BLaER1 (cell line): Measurements from ENCODE around the gene HOXA5.

ENCODE experiments used
- H3K27ac ChIP-seq: shearing (Covaris generic); formaldehyde crosslinking; 2 replicates; pipeline ENCODE4 v1.8.1; 2022
- H3K27me3 ChIP-seq: shearing (Covaris generic); formaldehyde crosslinking; 2 replicates; pipeline ENCODE4 v1.8.1; 2022
- H3K36me3 ChIP-seq: shearing (Covaris generic); formaldehyde crosslinking; 2 replicates; pipeline ENCODE4 v1.8.1; 2022
- H3K4me1 ChIP-seq: shearing (Covaris generic); formaldehyde crosslinking; 2 replicates; pipeline ENCODE4 v1.8.1; 2022
- H3K4me2 ChIP-seq: shearing (Covaris generic); formaldehyde crosslinking; 2 replicates; pipeline ENCODE4 v1.8.1; 2022
- H3K4me3 ChIP-seq: shearing (Covaris generic); formaldehyde crosslinking; 2 replicates; pipeline ENCODE4 v1.8.1; 2022
- H3K9ac ChIP-seq: shearing (Covaris generic); formaldehyde crosslinking; 2 replicates; pipeline ENCODE4 v1.8.1; 2022
- H3K9me3 ChIP-seq: shearing (Covaris generic); formaldehyde crosslinking; 2 replicates; pipeline ENCODE4 v1.8.1; 2022
- H4K20me1 ChIP-seq: shearing (Covaris generic); formaldehyde crosslinking; 2 replicates; pipeline ENCODE4 v1.8.1; 2022
- Cebpa-rat ChIP-seq: shearing (Covaris generic); IDR thresholded peaks from 2 replicates; pipeline ENCODE4 v1.8.1; 2022

HOXA5 gene

GRCh38 chr7:27159266-27160144, 16.0 kb upstream of the HOXA5 start:
- TF ChIP-seq Cebpa-rat: no peak
- Histone ChIP-seq H3K27ac (no peak overlapping the region), H3K4me1 (peaks cover 9% of the 10 kb centered on the region), H3K9ac (no peak overlapping the region), H3K36me3 (no peaks in the 10 kb centered on the region), H3K9me3 (peaks cover 41% of the 10 kb centered on the region), H3K27me3 (peaks cover 100% of the 10 kb centered on the region), H3K4me2 (peak overlapping the region; percentile 95; the same call in 1 of the 2 replicates), H3K4me3 (no peak overlapping the region), H4K20me1 (peaks cover 88% of the 10 kb centered on the region)

GRCh38 chr7:27158436-27159265, 15.2 kb upstream of the HOXA5 start:
- H4K20me1 ChIP-seq: peaks cover 88% of the 10 kb centered on the region
- no peaks in the 10 kb centered on the region for H3K36me3 ChIP-seq
- no peak overlapping the region for H3K27ac ChIP-seq
- H3K27me3 ChIP-seq: peaks cover 100% of the 10 kb centered on the region
- no peak overlapping the region for H3K4me3 ChIP-seq
- H3K4me2 ChIP-seq: no peak overlapping the region
- no peak for TF ChIP-seq Cebpa-rat
- no peak overlapping the region for H3K9ac ChIP-seq
- H3K9me3 ChIP-seq: peaks cover 41% of the 10 kb centered on the region
- peaks cover 9% of the 10 kb centered on the region for H3K4me1 ChIP-seq

- H3K27me3 ChIP-seq: peaks cover 100% of the 10 kb centered on the region
- no peak for TF ChIP-seq Cebpa-rat
- no peak overlapping the region for H3K27ac ChIP-seq
- no peaks in the 10 kb centered on the region for H3K36me3 ChIP-seq
- peaks cover 41% of the 10 kb centered on the region for H3K9me3 ChIP-seq
- H3K4me3 ChIP-seq: no peak overlapping the region
- no peak overlapping the region for H3K9ac ChIP-seq
- H4K20me1 ChIP-seq: peaks cover 88% of the 10 kb centered on the region
- H3K4me2 ChIP-seq: no peak overlapping the region
- peaks cover 9% of the 10 kb centered on the region for H3K4me1 ChIP-seq
Measured at GRCh38 chr7:27157702-27158431, 14.4 kb upstream of the HOXA5 start.

- no peak overlapping the region for H3K4me3 ChIP-seq
- peaks cover 41% of the 10 kb centered on the region for H3K9me3 ChIP-seq
- no peak overlapping the region for H3K4me2 ChIP-seq
- H3K27ac ChIP-seq: no peak overlapping the region
- H3K4me1 ChIP-seq: peaks cover 13% of the 10 kb centered on the region
- TF ChIP-seq Cebpa-rat: no peak
- peaks cover 100% of the 10 kb centered on the region for H3K27me3 ChIP-seq
- no peaks in the 10 kb centered on the region for H3K36me3 ChIP-seq
- peaks cover 88% of the 10 kb centered on the region for H4K20me1 ChIP-seq
- H3K9ac ChIP-seq: no peak overlapping the region
Measured at GRCh38 chr7:27156916-27157701, 13.6 kb upstream of the HOXA5 start.

GRCh38 chr7:27156508-27156898, 13.0 kb upstream of the HOXA5 start, which contains the start of gene HOXA7:
Gene HOXA7 (minus strand): TSS chr7:27156675. CDS start chr7:27156545, 130 bp downstream.
- no peak within 1 kb of the TSS for H3K4me2 ChIP-seq
- H3K9ac ChIP-seq: no peak within 1 kb of the TSS
- H3K27me3 ChIP-seq: peaks cover 100% of the 10 kb centered on the region
- peaks cover 41% of the 10 kb centered on the region for H3K9me3 ChIP-seq
- TF ChIP-seq Cebpa-rat: no peak
- H3K4me3 ChIP-seq: 0 out of 2 replicates have a peak within 1 kb of the TSS, but pooled peaks have one; percentile 23
- H3K27ac ChIP-seq: no peak within 1 kb of the TSS
- H3K36me3 ChIP-seq: no peaks in the 10 kb centered on the region
- H3K4me1 ChIP-seq: peaks cover 19% of the 10 kb centered on the region
- H4K20me1 ChIP-seq: peaks cover 89% of the 10 kb centered on the region

GRCh38 chr7:27155816-27156507, 12.5 kb upstream of the HOXA5 start:
- no peaks in the 10 kb centered on the region for H3K36me3 ChIP-seq
- H3K27ac ChIP-seq: no peak overlapping the region
- 0 out of 2 replicates have a peak overlapping the region, but pooled peaks have one; percentile 23 for H3K4me3 ChIP-seq
- no peak overlapping the region for H3K4me2 ChIP-seq
- peaks cover 24% of the 10 kb centered on the region for H3K4me1 ChIP-seq
- peaks cover 94% of the 10 kb centered on the region for H4K20me1 ChIP-seq
- no peak for TF ChIP-seq Cebpa-rat
- peaks cover 100% of the 10 kb centered on the region for H3K27me3 ChIP-seq
- peaks cover 41% of the 10 kb centered on the region for H3K9me3 ChIP-seq
- H3K9ac ChIP-seq: no peak overlapping the region

- Histone ChIP-seq H3K4me2 (no peak overlapping the region), H3K9ac (no peak overlapping the region), H3K4me3 (0 out of 2 replicates have a peak overlapping the region, but pooled peaks have one; percentile 23), H3K27ac (no peak overlapping the region), H3K36me3 (no peaks in the 10 kb centered on the region), H3K27me3 (peaks cover 100% of the 10 kb centered on the region), H4K20me1 (peaks cover 88% of the 10 kb centered on the region), H3K4me1 (peaks cover 17% of the 10 kb centered on the region), H3K9me3 (peaks cover 41% of the 10 kb centered on the region)
- TF ChIP-seq Cebpa-rat: no peak
Measured at GRCh38 chr7:27154901-27155815, 11.7 kb upstream of the HOXA5 start.
